Lower leg skin (tissue), 3 donors: Measurements from ENCODE around the gene RRP36.

Experiments used
- POLR2A ChIP-seq, 2 donors: fragments of 450-650 bp; IDR thresholded peaks; one replicate each; pipeline ENCODE4 v1.6.1; 2016 to 2017; ENCODE audit warnings: antibody characterized with exemption in 2 of 2, mild to moderate bottlenecking in 1 of 2, moderate library complexity in 1 of 2
- TF ChIP-seq, protein P1 (sequence below), 3 donors: fragments of 450-650 bp; IDR thresholded peaks; one replicate each; pipeline ENCODE4 v1.5.1; 2016; ENCODE audit warnings: antibody characterized with exemption in 3 of 3, mild to moderate bottlenecking in 3 of 3, moderate library complexity in 2 of 3

DNA sequence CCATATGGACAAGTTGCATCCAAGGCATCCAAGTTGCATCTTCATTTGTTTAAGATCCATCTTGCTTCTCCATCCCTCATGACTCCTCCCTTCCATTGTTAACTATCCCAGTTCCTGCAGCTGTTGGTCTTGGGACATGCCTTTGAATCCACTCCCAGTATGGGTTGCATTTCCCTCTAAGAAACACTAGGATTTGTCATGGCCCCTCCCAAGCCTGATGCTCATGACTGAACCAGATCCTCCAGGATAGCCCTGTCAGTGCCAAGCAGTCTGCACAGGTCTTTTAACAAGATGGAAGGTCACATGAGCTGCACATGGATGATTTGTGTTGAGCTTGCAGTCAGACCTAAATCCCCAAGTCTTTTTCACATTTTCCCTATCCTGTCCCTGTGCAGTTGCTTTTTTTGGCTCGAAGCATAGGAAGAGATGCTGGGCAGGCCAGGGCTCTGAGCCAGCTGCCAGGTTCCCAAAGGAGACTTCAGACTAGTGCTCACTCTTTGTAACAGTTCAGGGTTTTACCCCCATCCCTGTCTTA lies 32.9 kb upstream of the RRP36 start:
- TF ChIP-seq, protein P1, sequence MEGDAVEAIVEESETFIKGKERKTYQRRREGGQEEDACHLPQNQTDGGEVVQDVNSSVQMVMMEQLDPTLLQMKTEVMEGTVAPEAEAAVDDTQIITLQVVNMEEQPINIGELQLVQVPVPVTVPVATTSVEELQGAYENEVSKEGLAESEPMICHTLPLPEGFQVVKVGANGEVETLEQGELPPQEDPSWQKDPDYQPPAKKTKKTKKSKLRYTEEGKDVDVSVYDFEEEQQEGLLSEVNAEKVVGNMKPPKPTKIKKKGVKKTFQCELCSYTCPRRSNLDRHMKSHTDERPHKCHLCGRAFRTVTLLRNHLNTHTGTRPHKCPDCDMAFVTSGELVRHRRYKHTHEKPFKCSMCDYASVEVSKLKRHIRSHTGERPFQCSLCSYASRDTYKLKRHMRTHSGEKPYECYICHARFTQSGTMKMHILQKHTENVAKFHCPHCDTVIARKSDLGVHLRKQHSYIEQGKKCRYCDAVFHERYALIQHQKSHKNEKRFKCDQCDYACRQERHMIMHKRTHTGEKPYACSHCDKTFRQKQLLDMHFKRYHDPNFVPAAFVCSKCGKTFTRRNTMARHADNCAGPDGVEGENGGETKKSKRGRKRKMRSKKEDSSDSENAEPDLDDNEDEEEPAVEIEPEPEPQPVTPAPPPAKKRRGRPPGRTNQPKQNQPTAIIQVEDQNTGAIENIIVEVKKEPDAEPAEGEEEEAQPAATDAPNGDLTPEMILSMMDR (IDR thresholded peaks at IDR 0.05): no peak
- no peak for TF ChIP-seq POLR2A (IDR thresholded peaks at IDR 0.05)
